TTC549 (cell line): ENCODE measurements around the gene TAOK2.
"Not testable (repeated sequence)": the region's sequence is repeated elsewhere in the genome, so short reads cannot be mapped to it uniquely, and the experiment has no call there.

Source experiments
- FAIRE-seq: peaks from 2 replicates; lab custom pipeline; 2012; peaks lifted over from hg19 to GRCh38; lab: Jason Lieb, UNC

The TAOK2 gene

DNA sequence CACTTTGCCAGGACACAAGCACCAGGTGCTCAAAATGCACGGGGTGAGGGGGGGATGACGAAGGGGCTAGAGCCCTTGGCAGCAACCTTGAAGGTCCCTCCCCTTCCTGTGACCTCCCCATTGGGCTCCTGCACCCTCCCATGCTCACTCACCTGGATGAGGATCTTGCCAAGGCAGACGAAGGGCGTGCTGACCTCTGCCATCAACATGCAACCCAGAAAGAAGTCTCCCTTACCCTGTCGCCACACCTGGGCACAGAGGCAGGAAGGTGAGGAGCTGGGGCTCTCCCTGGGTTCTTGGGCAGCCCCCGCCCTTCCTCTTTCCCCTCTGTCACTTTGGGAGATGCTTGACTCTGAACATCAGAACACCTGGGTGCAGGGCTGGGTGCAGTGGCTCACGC lies 51.9 kb downstream of the TAOK2 start:
- no peak for FAIRE-seq

GRCh38 chr16:30026449-30026848 lies 52.8 kb downstream of the TAOK2 start:
- no peak for FAIRE-seq

- FAIRE-seq, result no peak
Observed at GRCh38 chr16:30027588-30028437, 54.1 kb downstream of the TAOK2 start.

DNA sequence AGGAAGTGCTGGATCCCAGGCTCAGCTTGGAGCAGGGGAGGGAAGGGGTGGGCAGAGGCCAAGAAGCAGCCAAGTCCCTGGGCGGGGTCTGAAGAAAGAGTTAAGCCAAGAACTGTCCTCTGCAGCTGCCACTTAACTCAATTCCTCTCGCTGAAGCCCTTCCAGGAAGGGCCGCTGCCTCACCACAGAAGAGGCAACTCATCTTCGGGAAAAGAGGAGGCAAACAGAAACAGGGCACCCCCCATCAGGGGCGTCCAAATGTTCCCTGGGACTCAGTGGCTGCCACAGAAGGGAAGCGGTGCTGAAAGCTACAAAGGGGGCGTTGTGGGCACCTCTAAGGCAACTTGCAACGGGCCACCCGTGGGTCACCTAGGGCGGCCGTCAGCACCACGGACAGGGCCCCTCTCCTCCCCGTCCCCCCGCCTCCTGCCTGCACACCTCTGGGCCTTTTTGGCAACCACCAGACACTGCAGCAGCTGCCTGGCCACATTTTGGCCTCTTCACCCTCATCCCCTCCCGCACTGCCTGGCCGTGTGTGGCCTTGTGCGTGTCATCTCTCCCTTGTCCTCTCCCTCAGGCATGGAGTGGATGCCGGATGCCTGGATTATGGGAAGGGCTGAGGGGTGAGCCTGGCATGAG lies 54.9 kb downstream of the TAOK2 start:
- no peak for FAIRE-seq

GRCh38 chr16:30030011-30030685 lies 56.5 kb downstream of the TAOK2 start:
- FAIRE-seq, result no peak

- FAIRE-seq, result no peak
Observed at GRCh38 chr16:30030841-30031413, 57.3 kb downstream of the TAOK2 start, which contains the start of gene TLCD3B. Gene TLCD3B (minus strand): TSS chr16:30031271. CDS start chr16:30030527, 744 bp downstream.

- FAIRE-seq, result no peak
Observed at GRCh38 chr16:30031477-30031918, 57.8 kb downstream of the TAOK2 start.

GRCh38 chr16:30032083-30032819 lies 58.6 kb downstream of the TAOK2 start:
- no peak for FAIRE-seq

GRCh38 chr16:30033270-30033669 lies 59.6 kb downstream of the TAOK2 start:
- no peak for FAIRE-seq

- FAIRE-seq, result no peak
Observed at GRCh38 chr16:30040221-30040620, 66.6 kb downstream of the TAOK2 start.

GRCh38 chr16:30040690-30041089 lies 67.0 kb downstream of the TAOK2 start:
- not testable (repeated sequence) for FAIRE-seq

DNA sequence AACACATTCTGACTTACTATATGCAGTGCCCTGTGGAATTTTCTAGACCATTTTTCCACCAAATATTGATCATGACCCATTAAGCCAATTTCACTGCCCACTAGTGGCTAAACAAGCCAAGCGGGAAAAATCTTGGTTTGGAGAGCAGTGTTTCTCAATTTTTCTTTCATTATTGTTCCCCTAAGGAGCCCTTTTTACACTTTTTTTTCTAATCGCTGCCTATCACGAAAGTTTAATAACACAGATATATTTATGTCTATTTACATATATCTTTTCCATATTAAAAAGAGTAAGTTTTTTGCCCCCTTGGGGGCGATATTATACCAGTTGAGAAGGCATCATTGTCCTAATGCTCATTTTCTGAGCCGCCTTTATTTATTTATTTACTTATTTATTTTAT lies 68.2 kb downstream of the TAOK2 start:
- peak; percentile 76 for FAIRE-seq
